ENCODE data around the gene UBE2D2.

DNA sequence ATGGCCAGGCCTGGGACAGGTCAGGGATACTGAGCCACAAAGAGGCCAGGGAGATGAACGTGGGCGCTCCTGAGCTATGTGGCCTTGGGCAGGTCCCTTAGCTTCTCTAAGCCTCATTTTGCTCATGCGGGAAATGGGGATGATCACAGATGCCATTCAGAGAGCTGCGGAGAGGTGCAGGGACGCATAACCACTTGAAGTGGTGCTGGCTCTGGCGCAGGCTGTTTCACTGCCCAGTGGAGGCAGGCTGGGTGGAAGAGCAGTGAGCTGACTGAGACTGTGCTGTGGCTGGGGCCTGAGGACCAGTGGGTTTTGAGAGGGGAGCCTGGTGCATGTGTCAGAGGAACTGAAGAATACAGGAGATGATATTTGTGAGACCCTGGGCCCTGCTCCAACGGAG lies 105.4 kb downstream of the UBE2D2 start:
- TF ChIP-seq, protein P1, sequence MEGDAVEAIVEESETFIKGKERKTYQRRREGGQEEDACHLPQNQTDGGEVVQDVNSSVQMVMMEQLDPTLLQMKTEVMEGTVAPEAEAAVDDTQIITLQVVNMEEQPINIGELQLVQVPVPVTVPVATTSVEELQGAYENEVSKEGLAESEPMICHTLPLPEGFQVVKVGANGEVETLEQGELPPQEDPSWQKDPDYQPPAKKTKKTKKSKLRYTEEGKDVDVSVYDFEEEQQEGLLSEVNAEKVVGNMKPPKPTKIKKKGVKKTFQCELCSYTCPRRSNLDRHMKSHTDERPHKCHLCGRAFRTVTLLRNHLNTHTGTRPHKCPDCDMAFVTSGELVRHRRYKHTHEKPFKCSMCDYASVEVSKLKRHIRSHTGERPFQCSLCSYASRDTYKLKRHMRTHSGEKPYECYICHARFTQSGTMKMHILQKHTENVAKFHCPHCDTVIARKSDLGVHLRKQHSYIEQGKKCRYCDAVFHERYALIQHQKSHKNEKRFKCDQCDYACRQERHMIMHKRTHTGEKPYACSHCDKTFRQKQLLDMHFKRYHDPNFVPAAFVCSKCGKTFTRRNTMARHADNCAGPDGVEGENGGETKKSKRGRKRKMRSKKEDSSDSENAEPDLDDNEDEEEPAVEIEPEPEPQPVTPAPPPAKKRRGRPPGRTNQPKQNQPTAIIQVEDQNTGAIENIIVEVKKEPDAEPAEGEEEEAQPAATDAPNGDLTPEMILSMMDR (IDR thresholded peaks at IDR 0.05): no peak
- no peak for TF ChIP-seq BHLHE40 (IDR thresholded peaks at IDR 0.05; ENCODE audit: low read depth, low read length)
- TF ChIP-seq, protein P2, sequence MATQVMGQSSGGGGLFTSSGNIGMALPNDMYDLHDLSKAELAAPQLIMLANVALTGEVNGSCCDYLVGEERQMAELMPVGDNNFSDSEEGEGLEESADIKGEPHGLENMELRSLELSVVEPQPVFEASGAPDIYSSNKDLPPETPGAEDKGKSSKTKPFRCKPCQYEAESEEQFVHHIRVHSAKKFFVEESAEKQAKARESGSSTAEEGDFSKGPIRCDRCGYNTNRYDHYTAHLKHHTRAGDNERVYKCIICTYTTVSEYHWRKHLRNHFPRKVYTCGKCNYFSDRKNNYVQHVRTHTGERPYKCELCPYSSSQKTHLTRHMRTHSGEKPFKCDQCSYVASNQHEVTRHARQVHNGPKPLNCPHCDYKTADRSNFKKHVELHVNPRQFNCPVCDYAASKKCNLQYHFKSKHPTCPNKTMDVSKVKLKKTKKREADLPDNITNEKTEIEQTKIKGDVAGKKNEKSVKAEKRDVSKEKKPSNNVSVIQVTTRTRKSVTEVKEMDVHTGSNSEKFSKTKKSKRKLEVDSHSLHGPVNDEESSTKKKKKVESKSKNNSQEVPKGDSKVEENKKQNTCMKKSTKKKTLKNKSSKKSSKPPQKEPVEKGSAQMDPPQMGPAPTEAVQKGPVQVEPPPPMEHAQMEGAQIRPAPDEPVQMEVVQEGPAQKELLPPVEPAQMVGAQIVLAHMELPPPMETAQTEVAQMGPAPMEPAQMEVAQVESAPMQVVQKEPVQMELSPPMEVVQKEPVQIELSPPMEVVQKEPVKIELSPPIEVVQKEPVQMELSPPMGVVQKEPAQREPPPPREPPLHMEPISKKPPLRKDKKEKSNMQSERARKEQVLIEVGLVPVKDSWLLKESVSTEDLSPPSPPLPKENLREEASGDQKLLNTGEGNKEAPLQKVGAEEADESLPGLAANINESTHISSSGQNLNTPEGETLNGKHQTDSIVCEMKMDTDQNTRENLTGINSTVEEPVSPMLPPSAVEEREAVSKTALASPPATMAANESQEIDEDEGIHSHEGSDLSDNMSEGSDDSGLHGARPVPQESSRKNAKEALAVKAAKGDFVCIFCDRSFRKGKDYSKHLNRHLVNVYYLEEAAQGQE (IDR thresholded peaks at IDR 0.05): no peak
